ENCODE data around the gene HOMER3. TPM values are rescaled to one million over a fixed set of nuclear protein-coding genes. Genes with fewer than 3 reads are reported as not detected.
"Not testable (repeated sequence)": the region's sequence is repeated elsewhere in the genome, so short reads cannot be mapped to it uniquely, and the experiment has no call there.

The HOMER3 gene
- total RNA-seq, 2 experiments from 2014 or later = not detected

DNA sequence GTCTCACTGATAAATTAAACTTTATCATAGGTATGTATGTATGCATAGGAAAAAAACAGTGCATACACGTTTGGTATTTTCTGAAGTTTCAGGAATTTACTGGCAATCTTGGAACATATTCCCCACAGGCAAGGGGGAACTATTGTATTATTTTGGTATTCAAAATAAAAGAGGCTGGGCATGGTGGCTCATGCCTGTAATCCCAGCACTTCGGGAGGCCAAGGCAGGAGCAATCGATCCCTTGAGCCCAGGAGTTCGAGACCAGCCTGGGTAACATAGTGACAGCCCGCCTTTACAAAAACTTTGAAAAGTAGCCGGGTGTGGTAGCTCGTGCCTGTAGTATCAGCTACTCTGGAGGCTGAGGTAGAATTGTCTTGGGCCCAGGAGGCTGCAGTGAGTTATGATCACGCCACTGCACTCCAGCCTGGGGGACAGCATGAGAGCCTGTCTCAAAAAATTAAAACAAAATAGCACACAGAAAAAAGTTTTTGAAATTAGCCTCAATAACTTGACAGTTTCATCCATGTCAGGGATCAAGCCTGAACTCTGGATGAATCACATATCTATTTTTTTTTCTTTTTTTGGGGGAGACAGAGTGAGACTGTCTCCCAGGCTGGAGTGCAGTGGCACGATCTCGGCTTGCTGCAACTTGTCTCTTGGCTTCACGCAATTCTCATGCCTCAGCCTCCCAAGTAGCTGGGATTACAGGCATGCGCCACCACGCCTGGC lies 29.1 kb upstream of the HOMER3 start:
- ChIA-PET CTCF (no interaction called here), POLR2A (no interaction called here)
- no peaks in the 10 kb centered on the region for H3K36me3 Mint-ChIP-seq (ENCODE audit: low read depth)
- no peak for DNase-seq
- no peaks in the 10 kb centered on the region for H3K9me3 Mint-ChIP-seq
- peaks cover 5% of the 10 kb centered on the region for H3K4me1 Mint-ChIP-seq
- no peaks in the 10 kb centered on the region for H3K27me3 Mint-ChIP-seq
- H3K27ac Mint-ChIP-seq = no peak overlapping the region
- no peak overlapping the region for H3K4me3 Mint-ChIP-seq

DNA sequence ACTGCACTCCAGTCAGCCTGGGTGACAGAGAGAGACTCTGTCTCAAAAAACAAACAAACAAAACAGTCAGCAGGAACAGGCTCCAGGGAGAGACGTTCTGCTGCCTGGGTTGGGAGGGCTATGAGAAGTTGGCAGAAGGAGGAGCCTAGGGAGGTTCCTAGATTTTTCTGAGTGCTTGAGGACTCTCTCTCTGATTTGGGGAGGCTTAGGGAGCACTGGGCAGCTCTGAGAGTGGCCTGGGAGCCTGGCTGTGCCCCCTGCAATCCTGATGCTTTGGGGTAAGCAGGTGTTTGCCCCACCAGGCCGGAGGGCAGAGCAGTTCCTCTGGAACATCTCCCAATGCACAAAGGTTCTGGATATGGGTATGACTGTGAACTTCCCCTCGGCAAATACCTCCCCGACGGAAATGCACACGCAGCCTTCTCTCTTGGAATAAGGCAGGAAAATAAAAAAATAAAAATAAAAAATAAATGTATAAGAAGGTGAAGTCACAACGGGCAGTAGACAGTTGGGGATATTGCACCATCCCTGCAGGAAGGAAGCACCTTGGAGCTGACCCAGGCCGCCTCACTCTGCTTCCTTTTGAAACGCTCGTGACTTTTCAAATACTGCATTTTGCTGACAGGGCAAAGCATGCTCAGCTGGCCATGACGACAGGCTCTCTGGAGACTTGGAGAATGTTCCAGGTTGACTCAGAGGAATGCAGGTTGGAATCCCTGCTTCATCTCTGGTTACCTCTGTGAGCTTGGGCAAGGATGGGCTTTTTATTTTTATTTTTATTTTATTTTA lies 26.5 kb upstream of the HOMER3 start:
- Mint-ChIP-seq H3K36me3 (ENCODE audit: low read depth) (no peaks in the 10 kb centered on the region), H3K27me3 (no peaks in the 10 kb centered on the region), H3K4me3 (no peak overlapping the region), H3K4me1 (peaks cover 2% of the 10 kb centered on the region), H3K27ac (no peak overlapping the region), H3K9me3 (no peaks in the 10 kb centered on the region)
- no peak for DNase-seq
- CTCF ChIA-PET = no interaction called here
- POLR2A ChIA-PET = no interaction called here

DNA sequence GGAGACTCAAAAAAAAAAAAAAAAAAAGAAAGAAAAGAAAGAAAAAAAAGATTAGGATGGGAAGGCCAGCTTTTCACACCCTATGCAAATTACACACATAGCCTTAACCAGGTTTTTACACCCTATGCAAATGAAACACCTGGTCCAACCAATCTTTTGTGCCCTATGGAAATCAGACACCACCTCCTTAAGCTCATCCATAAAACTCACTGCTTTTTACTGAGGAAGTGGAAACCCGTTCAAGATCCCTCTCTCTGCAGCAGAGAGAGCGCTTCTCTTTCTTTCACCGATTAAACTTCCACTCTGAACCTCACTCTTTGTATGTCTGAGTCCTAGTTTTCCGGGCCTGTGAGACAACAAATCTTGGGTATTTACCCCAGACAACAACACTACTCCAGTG lies 25.3 kb upstream of the HOMER3 start:
- no peaks in the 10 kb centered on the region for H3K9me3 Mint-ChIP-seq
- no peak for DNase-seq
- H3K4me1 Mint-ChIP-seq = peaks cover 4% of the 10 kb centered on the region
- no peak overlapping the region for H3K4me3 Mint-ChIP-seq
- H3K36me3 Mint-ChIP-seq (ENCODE audit: low read depth) = no peaks in the 10 kb centered on the region
- H3K27ac Mint-ChIP-seq = no peak overlapping the region
- H3K27me3 Mint-ChIP-seq = peaks cover 8% of the 10 kb centered on the region
- POLR2A ChIA-PET = interaction anchor here (0.6 kb wide), 1 partner anchor 151 kb away, joined by 3 read pairs; no protein-coding TSS in a partner anchor
- CTCF ChIA-PET = no interaction called here

DNA sequence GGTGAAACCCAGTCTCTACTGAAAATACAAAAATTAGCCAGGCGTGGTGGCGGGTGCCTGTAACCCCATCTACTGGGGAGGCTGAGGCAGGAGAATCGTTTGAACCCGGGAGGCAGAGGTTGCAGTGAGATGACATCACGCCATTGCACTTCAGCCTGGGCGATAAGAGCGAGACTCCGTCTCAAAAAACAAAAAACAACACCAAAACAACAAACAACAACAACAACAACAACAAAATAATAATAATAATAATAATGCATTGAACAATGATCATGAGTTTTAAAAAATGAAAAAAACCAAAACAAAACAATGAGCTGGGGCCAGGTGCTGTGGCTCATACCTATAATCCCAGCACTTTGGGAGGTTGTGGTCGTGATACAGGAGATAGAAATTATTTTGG lies 23.1 kb upstream of the HOMER3 start:
- Mint-ChIP-seq H3K36me3 (ENCODE audit: low read depth) (no peaks in the 10 kb centered on the region), H3K27me3 (peaks cover 10% of the 10 kb centered on the region), H3K4me3 (no peak overlapping the region), H3K9me3 (no peaks in the 10 kb centered on the region), H3K4me1 (peaks cover 4% of the 10 kb centered on the region), H3K27ac (no peak overlapping the region)
- POLR2A ChIA-PET = no interaction called here
- no peak for DNase-seq
- CTCF ChIA-PET = no interaction called here

DNA sequence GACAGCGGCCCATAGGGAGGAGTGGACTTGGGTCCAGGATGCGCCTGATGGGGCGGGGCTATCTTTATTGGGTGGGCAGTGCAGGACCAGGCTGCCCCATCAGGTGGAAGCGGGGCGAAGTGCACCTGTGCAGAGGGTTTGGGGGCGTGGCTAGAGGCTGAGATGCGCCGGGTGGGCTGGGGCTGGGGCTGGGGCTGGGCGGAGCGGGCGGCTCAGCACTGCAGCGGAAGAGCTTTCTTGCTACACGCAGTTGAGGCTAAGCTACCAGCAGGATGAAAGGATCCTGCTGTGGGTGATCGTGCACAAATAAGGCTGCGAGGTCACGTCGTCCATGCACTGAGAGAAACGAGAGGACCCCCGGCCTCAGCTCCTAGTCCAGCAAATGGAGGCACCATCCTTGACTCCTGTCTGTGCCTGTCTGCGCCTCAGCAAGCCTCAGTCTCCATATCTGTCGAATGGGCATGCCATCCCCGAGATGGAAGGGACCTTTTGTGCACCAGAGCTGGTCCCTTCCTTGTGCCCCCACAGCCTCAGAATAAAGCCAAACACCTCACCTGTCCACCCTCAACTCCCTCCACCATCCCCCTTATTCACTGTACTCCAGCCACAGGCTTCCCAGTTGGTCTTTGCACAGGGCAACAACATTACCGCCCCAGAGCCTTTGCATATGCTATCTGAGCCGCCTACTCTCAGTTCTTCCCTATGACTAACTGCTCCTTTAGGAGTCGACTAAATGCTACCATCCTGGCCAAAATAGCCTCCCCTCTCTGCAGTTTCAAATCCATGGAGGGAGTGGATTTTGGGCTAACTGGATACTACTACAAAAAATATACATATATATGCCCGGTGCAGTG lies 21.0 kb upstream of the HOMER3 start:
- Mint-ChIP-seq H3K36me3 (ENCODE audit: low read depth) (no peaks in the 10 kb centered on the region), H3K27ac (no peak overlapping the region), H3K9me3 (no peaks in the 10 kb centered on the region), H3K4me1 (peaks cover 2% of the 10 kb centered on the region), H3K4me3 (no peak overlapping the region), H3K27me3 (peaks cover 10% of the 10 kb centered on the region)
- ChIA-PET CTCF (no interaction called here), POLR2A (no interaction called here)
- no peak for DNase-seq

DNA sequence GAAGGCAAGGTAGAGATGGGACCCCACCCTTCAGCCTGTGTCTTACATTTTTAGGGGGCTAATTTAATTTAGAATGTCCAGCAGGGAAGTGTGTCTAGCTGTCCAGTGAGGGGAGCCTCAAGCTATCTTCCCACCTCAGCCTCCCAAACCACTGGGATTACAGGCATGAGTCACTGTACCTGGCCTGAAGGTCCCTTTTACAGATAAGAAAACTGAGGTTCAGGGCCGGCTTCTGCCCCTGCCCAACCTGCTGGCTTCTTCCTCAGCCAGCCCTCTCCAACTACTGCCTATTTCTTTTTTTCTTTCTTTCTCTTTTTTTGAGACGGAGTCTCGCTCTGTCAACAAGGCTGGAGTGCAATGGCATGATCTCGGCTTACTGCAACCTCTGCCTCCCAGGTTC lies 19.4 kb upstream of the HOMER3 start:
- Mint-ChIP-seq H3K4me1 (peaks cover 2% of the 10 kb centered on the region), H3K4me3 (no peak overlapping the region), H3K27me3 (peaks cover 10% of the 10 kb centered on the region), H3K27ac (no peak overlapping the region), H3K36me3 (ENCODE audit: low read depth) (no peaks in the 10 kb centered on the region), H3K9me3 (no peaks in the 10 kb centered on the region)
- ChIA-PET CTCF (interaction anchor here (0.7 kb wide), 1 partner anchor 116 kb away, joined by 3 read pairs; no protein-coding TSS in a partner anchor), POLR2A (no interaction called here)
- no peak for DNase-seq

DNA sequence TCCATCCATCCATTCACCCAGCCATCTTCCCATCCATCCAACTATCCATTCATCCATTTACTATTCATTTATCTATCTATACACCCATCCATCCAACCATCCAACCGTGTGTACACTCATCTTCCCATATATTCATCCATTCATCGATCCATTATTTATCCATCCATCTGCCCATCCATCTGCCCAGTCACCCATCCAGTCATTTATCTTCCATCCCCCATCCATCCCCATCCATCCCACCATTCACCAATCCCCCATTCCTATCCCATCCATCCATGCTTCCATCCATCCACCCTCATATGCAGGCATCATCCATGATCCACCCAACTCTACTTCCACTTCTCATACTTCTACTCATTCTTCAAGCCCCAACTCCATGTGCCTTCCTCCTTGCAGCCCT lies 14.0 kb upstream of the HOMER3 start:
- H3K4me3 Mint-ChIP-seq = no peak overlapping the region
- POLR2A ChIA-PET = no interaction called here
- no peak for DNase-seq
- no peaks in the 10 kb centered on the region for H3K36me3 Mint-ChIP-seq (ENCODE audit: low read depth)
- no peaks in the 10 kb centered on the region for H3K27me3 Mint-ChIP-seq
- H3K9me3 Mint-ChIP-seq = peaks cover 3% of the 10 kb centered on the region
- no peak overlapping the region for H3K27ac Mint-ChIP-seq
- CTCF ChIA-PET = no interaction called here
- H3K4me1 Mint-ChIP-seq = no peaks in the 10 kb centered on the region

DNA sequence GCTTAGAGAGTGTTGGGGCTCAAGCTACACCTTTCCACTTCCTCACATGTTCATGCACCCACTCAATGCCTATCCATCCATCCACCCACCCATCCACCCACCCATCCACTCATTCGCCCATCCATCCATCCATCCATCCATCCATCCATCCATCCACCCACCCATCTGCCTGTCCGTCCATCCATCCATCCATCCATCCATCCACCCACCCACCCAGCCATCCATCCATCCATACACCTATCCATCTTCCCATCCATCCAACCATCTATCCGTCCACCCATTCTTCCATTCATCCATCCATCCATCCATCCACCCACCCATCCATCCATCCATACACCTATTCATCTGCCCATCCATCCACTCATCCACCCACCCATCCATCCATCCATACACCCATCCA lies 13.1 kb upstream of the HOMER3 start:
- POLR2A ChIA-PET = no interaction called here
- H3K4me1 Mint-ChIP-seq = no peaks in the 10 kb centered on the region

DNA sequence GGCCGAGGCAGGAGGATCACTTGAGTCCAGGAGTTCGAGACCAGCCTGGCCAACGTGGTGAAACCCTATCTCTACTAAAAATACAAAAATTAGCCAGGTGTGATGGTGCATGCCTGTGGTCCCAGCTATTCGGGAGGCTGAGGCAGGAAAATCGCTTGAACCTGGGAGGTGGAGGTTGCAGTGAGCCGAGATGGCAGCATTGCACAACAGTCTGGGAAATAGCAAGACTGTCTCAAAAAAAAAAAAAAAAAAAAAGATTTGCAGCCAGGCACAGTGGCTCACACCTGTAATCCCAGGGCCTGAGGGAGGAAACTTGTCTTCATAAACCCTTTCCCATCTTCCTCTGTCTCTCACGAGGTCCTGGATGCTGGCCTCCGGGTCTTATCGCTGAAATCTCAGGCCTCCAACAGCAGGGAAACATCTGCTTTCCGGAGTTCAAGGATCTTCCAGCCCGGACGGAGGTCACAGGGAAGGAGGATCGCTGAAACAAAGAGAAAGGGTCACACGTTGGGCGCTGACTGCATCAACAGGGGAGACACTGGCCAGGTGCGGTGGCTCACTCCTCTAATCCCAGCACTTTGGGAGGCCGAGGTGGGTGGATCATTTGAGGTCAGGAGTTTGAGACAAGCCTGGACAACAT lies 11.5 kb upstream of the HOMER3 start:
- H3K9me3 Mint-ChIP-seq; H3K27me3 Mint-ChIP-seq; H3K27ac Mint-ChIP-seq; DNase-seq; H3K4me3 Mint-ChIP-seq; CTCF ChIA-PET; H3K36me3 Mint-ChIP-seq (ENCODE audit: low read depth); H3K4me1 Mint-ChIP-seq; POLR2A ChIA-PET: not testable (repeated sequence)

More for the DNA sequence above, 13.1 kb upstream of the HOMER3 start:
- Mint-ChIP-seq H3K36me3 (ENCODE audit: low read depth) (no peaks in the 10 kb centered on the region), H3K9me3 (peaks cover 3% of the 10 kb centered on the region), H3K27ac (no peak overlapping the region), H3K4me3 (no peak overlapping the region), H3K27me3 (no peaks in the 10 kb centered on the region)
- CTCF ChIA-PET = no interaction called here
- DNase-seq = no peak

DNA sequence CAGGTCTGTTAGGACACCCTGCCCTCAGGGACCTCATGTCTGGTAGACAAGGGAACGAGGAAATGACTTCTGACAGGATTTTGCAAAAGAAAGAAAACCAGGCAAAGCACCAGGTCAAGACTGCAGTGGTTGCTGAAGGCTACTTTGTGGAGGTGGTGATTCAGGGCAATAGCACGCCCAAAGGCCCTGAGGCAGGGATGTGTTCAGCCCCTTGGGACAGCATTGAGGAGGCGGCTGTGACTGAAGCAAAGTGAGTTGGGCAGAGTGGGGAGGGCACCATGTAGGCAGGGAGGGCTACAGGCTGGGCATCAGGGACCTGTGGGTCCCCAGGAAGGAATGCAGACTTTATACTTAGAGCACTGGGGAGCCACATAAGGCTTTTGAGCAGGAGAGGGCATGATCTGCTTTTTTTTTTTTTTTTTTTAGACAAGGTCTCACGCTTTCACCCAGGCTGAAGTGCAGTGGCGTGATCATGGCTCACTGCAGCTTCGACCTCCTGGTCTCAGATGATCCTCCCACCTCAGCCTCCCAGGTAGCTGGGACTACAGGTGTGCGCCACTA lies 10.8 kb upstream of the HOMER3 start:
- no peak overlapping the region for H3K4me3 Mint-ChIP-seq
- no peaks in the 10 kb centered on the region for H3K36me3 Mint-ChIP-seq (ENCODE audit: low read depth)
- POLR2A ChIA-PET = no interaction called here
- no peak for DNase-seq
- no peaks in the 10 kb centered on the region for H3K4me1 Mint-ChIP-seq
- no peak overlapping the region for H3K27ac Mint-ChIP-seq
- CTCF ChIA-PET = no interaction called here
- H3K27me3 Mint-ChIP-seq = no peaks in the 10 kb centered on the region
- peaks cover 3% of the 10 kb centered on the region for H3K9me3 Mint-ChIP-seq

DNA sequence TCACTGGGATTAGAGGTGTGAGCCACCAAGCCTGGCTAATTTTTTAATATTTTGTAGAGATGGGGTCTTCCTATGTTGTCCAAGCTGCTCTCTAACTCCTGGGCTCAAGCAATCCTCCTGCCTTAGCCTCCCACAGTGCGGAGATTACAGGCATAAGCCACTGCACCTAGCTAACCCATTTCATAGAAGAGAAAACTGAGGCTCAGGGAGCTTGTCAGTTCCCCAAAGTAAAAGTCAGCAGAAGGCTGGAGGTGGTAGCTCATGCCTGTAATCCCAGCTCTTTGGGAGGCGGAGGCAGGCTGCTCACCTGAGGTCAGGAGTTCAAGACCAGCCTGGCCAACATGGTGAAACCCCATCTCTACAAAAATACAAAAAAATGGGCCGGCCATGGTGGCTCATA lies 8.8 kb upstream of the HOMER3 start:
- H3K4me3 Mint-ChIP-seq = no peak overlapping the region
- ChIA-PET POLR2A (interaction anchor here (2.5 kb wide), 1 partner anchor 31 kb away, joined by 9 read pairs; the partner anchor contains the start of genes COPE and DDX49), CTCF (interaction anchor here (0.7 to 0.8 kb wide), 2 partner anchors 12 to 123 kb away, joined by 3 read pairs; no protein-coding TSS in a partner anchor)
- H3K27ac Mint-ChIP-seq = no peak overlapping the region
- peaks cover under 1% of the 10 kb centered on the region for H3K9me3 Mint-ChIP-seq
- H3K4me1 Mint-ChIP-seq = no peaks in the 10 kb centered on the region
- no peak for DNase-seq
- no peaks in the 10 kb centered on the region for H3K27me3 Mint-ChIP-seq
- H3K36me3 Mint-ChIP-seq (ENCODE audit: low read depth) = no peaks in the 10 kb centered on the region

DNA sequence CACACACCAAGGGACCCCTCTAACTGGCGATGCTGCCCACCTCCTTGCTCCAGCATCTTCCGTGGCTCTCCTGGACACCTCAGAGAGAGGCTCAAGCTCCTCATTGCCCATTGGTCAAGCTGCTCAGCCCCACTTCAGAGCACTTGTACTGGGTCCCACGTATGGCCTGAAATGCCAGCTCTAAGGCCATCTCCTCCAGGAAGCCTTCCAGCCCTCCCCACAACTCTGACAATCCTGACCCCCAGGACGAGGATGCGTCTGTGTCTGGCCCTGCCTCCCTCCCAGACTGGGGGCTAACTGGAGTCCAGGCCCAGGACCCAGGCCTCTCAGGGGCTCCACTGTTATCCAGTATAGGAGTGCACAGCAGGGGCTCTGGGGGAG lies 7.9 kb upstream of the HOMER3 start:
- no peak overlapping the region for H3K4me3 Mint-ChIP-seq
- CTCF ChIA-PET = no interaction called here
- no peaks in the 10 kb centered on the region for H3K36me3 Mint-ChIP-seq (ENCODE audit: low read depth)
- H3K27ac Mint-ChIP-seq = no peak overlapping the region
- H3K4me1 Mint-ChIP-seq = no peaks in the 10 kb centered on the region
- H3K9me3 Mint-ChIP-seq = no peaks in the 10 kb centered on the region
- POLR2A ChIA-PET = interaction anchor here (2.5 kb wide), 1 partner anchor 30 kb away, joined by 9 read pairs; the partner anchor contains the start of genes COPE and DDX49
- H3K27me3 Mint-ChIP-seq = no peaks in the 10 kb centered on the region
- no peak for DNase-seq

All from activated CD4-positive, alpha-beta memory T cell treated with anti-CD3 and anti-CD28 coated beads, Interleukin-2, amount 10 ng/mL, durations not matched to agents 7 days and 5 days (primary cell).